Measurements from ENCODE around the gene EHBP1. TPM values are rescaled to one million over a fixed set of nuclear protein-coding genes. Genes with fewer than 3 reads are reported as not detected.
"Not testable (repeated sequence)": the region's sequence is repeated elsewhere in the genome, so short reads cannot be mapped to it uniquely, and the experiment has no call there.

Gene EHBP1
- total RNA-seq, 1 donor from 2014 or later = 23.1 TPM

GRCh38 chr2:63003351-63003750, 297.8 kb downstream of the EHBP1 start:
- intact Hi-C loops (cut with micrococcal nuclease) = no loop called here

DNA sequence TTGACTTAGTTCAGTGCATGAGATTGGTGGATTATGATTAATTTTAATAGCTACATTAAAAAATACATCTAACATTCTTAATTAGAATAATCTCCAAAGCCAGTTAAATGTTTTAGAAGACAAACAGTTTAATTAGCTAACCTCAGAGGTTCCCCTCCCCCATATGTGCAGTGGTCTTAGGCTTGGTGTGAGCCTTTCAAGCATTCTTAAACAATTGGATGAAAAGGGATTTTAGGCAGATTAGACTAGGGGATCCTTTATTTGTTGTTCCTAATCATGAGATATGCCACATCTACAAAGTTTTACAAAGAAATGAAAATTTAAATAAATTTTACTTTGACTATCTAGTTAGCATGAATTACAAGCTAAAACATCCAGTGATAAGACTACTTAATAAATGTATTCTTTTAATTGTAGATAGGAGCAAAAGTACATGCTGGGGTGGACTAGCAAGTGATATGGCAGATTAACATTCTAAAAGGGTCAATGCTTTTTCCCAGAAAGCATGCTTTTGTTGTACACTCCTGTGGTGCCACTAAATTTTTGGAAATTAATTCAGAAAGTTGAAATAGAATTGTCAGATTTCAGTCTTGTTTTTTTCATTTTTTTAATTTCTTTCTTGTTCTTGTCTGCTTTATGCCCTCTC, 302.4 kb downstream of the EHBP1 start:
- intact Hi-C loops (cut with micrococcal nuclease) = no loop called here

GRCh38 chr2:63008838-63009237, 303.3 kb downstream of the EHBP1 start:
- intact Hi-C loops (cut with micrococcal nuclease) = no loop called here

- intact Hi-C loops (cut with micrococcal nuclease) = no loop called here
Observed at GRCh38 chr2:63009490-63009889, 304.0 kb downstream of the EHBP1 start.

DNA sequence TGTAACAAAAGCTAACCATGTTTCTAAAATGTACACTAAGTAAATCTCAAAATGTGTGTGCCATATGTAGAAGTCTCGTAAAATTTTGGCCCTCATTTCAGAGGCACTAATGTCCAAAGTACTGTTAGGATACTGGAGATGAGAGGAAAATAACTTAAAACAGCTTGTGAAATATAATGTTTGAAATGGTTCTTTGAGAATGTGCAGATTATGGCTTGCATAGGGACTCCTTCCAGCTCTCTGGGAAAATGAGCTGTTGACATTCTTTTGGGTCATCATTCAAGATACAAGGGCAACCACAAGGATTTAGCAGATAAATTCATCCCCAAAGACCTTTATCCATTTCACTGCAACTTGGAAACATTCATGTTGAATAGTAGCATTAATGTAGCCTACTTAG, 307.0 kb downstream of the EHBP1 start:
- intact Hi-C loops (cut with micrococcal nuclease) = no loop called here

GRCh38 chr2:63013438-63013837, 307.9 kb downstream of the EHBP1 start:
- intact Hi-C loops (cut with micrococcal nuclease) = no loop called here

DNA sequence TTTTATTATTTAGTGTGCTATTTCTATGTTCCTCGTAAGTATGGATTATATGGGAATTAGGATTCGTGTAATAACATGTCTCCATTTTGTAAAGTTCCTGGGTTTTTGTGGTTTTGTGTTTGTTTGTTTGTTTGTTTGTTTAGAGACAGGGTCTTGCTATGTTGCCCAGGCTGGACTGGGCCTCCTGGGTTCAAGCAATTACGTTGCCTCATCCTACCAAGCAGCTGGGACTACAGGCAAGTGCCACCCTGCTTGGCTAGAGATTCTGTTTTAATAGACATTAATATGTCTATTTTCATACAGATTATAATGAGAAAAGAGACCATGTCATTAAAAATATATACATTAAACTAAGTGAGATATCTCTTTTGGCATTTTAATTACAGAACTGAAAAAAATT, 309.9 kb downstream of the EHBP1 start:
- intact Hi-C loops (cut with micrococcal nuclease) = no loop called here

DNA sequence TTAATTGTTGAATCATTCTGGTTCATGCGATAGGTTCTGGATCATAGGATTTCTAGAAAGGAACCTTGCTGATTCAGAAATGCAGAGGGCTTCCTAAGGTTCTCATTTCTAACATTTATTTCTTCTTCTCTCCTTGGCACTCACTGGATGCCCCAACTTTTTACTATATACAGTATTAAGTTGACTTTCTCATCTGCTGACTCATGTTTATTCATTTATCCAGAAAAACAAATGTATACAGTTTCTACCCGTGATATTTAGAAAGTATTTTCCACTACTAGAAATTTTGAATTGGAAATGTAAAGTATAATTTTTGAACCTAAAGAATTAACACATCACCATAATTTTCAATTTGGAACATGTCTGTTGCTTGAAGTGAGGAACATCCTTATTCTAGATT, 312.9 kb downstream of the EHBP1 start:
- intact Hi-C loops (cut with micrococcal nuclease) = no loop called here

DNA sequence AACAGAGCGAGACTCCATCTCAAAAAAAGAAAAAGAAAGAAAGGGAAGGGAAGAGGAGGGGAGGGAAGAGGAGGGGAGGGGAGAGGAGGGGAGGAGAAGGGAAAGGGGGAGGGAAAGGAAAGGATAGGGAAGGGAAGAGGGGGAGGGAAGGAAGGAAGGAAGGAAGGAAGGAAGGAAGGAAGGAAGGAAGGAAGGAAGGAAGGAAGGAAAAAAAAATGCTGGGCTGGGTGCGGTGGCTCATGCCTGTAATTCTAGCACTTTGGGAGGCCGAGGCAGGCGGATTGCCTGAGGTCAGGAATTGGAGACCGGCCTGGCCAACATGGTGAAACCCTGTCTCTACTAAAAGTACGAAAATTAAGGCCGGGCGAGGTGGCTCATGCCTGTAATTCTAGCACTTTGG, 314.2 kb downstream of the EHBP1 start:
- intact Hi-C loops (cut with micrococcal nuclease) = not testable (repeated sequence)

DNA sequence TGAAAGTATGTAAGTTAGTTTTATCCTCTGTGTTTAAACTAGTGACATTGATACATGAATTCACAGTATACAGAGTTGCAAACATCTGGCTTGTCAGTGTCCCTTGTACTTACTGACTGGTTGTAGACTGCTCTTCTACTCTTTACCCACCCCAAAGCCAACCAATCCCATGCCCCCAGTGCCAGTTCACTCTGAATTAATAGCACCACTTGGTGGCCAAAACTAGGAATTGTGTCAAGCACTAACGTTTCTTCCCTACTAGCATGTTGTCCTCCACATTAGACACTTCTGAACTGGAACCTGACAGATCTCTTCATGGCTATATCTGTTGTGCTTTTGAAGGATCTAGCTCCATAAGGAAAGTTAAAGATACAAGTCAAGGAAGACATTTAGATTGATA, 317.9 kb downstream of the EHBP1 start:
- intact Hi-C loops (cut with micrococcal nuclease) = no loop called here

- intact Hi-C loops (cut with micrococcal nuclease) = no loop called here
Observed at GRCh38 chr2:63027220-63027619, 321.7 kb downstream of the EHBP1 start.

DNA sequence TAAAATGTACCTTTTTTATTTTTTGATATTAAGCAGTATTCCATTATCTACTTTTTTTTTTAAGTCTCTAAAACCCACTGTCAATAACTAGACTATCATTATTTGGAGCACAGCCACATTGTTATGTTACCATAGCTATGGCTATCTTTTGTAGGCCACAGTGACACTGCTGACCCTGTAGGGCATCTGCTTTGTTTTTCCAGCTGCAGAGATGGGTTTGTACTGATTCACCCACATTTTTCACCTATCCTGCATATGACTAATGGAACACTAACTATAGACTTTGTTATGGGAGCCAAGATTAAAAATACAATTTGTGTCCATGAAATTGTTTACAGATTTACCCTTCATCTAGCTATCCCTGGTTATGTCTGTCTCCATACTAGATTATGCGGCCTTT, 323.5 kb downstream of the EHBP1 start:
- intact Hi-C loops (cut with micrococcal nuclease) = no loop called here

DNA sequence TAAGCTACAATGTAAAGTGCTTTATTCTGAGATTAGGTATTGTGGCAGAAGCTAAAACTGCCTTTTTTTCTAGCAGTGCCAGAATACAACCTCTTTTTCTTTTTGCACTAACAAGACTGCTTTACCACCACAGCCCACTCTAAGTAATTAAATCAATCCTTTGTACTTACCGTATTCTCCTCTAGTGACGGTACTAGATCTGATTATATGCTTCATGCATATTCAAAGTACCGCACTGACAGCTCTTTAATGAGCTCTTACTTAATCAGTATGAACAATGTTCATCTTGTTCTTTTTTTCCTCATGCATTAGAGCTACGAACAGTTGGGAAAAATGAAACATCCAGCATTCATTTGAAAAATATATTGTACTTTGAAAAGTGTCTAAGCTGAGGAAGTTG, 329.0 kb downstream of the EHBP1 start:
- intact Hi-C loops (cut with micrococcal nuclease) = no loop called here

- intact Hi-C loops (cut with micrococcal nuclease) = no loop called here
Observed at GRCh38 chr2:63035169-63035568, 329.7 kb downstream of the EHBP1 start.

- intact Hi-C loops (cut with micrococcal nuclease) = no loop called here
Observed at GRCh38 chr2:63035660-63036059, 330.1 kb downstream of the EHBP1 start.

DNA sequence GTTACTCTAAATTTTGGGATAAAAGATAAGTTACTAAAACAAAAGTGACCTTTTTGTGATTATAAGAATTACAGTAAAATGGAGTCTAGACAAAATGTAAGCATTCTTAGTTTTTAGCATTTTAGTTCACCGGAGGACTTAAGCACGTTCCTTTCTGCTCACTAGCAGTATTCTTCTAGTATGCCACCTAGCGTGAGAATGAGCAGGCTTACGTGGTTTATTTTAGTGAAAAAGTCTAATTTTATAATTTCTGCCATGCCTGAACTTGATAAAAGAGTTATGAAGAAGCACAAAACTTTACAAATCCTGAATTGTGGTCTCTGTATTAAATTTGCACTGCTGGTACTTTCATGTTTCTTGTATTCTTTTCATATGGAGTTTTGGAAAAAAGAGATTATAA, 332.5 kb downstream of the EHBP1 start:
- intact Hi-C loops (cut with micrococcal nuclease) = no loop called here

DNA sequence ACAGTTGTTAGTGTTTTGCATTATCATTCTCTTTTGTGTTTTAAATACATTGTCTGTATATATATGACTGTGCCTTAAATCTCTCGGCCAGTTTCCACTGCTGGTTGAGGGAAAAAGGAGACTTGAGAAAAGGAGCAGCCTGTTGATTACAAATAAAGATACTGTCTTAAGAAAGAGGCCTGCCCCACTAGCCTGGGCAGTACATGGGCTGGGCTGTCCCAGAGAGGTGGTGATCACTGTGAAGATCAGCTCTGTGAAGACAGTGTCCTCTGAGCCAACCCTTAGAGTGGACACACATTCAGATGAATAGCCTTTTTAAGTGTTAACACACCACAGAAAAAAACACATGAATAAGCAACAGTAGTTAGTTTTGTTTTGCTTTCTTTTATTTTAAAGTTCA, 335.1 kb downstream of the EHBP1 start:
- intact Hi-C loops (cut with micrococcal nuclease) = loop anchor here (10.0 kb wide), 1 partner anchor 256 kb away; no protein-coding TSS in a partner anchor

DNA sequence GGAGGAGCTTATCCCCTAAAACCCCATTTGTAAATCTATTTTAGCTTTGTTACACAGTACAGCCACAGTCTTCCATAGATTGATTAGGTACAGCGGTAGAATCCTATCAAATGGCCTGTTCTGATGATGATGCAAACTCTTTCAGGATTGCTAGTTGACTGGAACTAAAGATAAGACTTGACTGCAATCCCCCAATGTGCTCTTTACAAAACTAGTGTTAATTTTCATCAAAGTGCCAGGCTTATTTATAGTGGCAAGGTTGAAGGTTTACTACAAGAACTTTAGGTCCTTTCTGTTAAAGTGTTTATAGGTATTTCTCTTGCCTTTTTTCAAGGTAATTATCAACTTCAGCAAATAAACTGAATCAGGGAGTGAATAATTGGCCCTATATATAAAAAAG, 336.1 kb downstream of the EHBP1 start:
- intact Hi-C loops (cut with micrococcal nuclease) = loop anchor here (10.0 kb wide), 1 partner anchor 257 kb away; no protein-coding TSS in a partner anchor

- intact Hi-C loops (cut with micrococcal nuclease) = loop anchor here (10.0 kb wide), 1 partner anchor 260 kb away; no protein-coding TSS in a partner anchor
Observed at GRCh38 chr2:63044362-63045327, 339.1 kb downstream of the EHBP1 start.

DNA sequence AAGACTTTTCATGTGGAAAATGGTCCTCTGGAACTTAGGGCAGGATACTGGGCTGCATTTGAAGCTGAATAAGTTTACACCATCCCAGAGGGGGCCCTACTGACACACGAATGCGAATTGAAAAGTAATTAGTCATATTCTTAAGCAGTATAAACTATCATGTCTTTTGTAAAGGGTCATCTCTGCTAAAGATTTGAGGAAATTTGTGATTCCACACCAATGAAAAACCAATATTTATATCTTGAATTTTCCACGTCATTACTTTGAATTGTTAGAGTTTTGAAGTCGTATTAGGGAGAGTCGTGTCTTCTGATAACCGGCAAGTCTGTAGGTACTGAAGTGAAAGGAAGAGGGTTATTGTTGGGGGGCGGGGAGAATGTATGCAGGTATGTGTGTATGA, 341.0 kb downstream of the EHBP1 start:
- intact Hi-C loops (cut with micrococcal nuclease) = loop anchor here (10.0 kb wide), 1 partner anchor 262 kb away; no protein-coding TSS in a partner anchor

GRCh38 chr2:63046961-63047320, 341.4 kb downstream of the EHBP1 start:
- intact Hi-C loops (cut with micrococcal nuclease) = loop anchor here (10.0 kb wide), 1 partner anchor 262 kb away; no protein-coding TSS in a partner anchor

Data from T-helper 2 cell treated with Interferon-gamma antibody and Interleukin-4, amounts not matched to agents 100 ng/mL and 5 ng/mL, for 36 hours (primary cell).